HepG2 (cell line): Measurements from ENCODE around the gene TANGO2. TPM values are rescaled to one million over a fixed set of nuclear protein-coding genes. Genes with fewer than 3 reads are reported as not detected.

Experiments
- ATAC-seq: fragments of 200-7000 bp; cut with Tn5 transposase; 3 replicates; pipeline ENCODE4 v1.9.1; 2020; ENCODE audit warnings: mild to moderate bottlenecking, moderate library complexity
- BruUV-seq: library from RNA; stranded (reverse); fragments of 400-500 nt; replicated peaks from 2 replicates; lab custom pipeline; 2021; lab: Mats Ljungman, UMichigan
- CTCF ChIA-PET: fragments of 300-600 bp; formaldehyde crosslinking; extraction: SDS; loops from one replicate; lab custom pipeline; 2021; ENCODE audit warnings: low total read pairs, inconsistent platforms, low intra/inter-chr PET ratio; lab: Yijun Ruan, JAX
- POLR2A ChIA-PET: fragments of 350-600 bp; sonication (Branson Sonifier 250); formaldehyde crosslinking; loops from one replicate; lab custom pipeline; 2020; ENCODE audit warnings: antibody characterized with exemption, inconsistent platforms; lab: Yijun Ruan, JAX
- DNase-seq: peaks from one replicate; pipeline ENCODE4 v3.0.0-alpha.2; 2015; ENCODE audit warnings: low spot score
- FAIRE-seq: peaks from 3 replicates; lab custom pipeline; 2011; peaks lifted over from hg19 to GRCh38; lab: Jason Lieb, UNC
- H2AFZ ChIP-seq: one replicate; pipeline ENCODE4 v1.6.1; 2011; ENCODE audit warnings: low read length, inconsistent platforms
- H3K27ac ChIP-seq: fragments of 300-600 bp; 3 replicates; pipeline ENCODE4 v1.8.0; 2011; ENCODE audit warnings: mixed run types, mild to moderate bottlenecking, mixed read lengths, low read length, inconsistent platforms; ENCODE audit not compliant: insufficient read depth; ENCODE audit errors: extremely low read length
- H3K27me3 ChIP-seq, 2 experiments: fragments of 200-600 bp in 1 of 2; 2 replicates in 1 of 2; 3 replicates in 1 of 2; pipeline versions ENCODE4 v1.6.0 to v1.8.0; 2011; ENCODE audit warnings: low read length in 2 of 2, mild to moderate bottlenecking in 2 of 2, moderate library complexity in 2 of 2, inconsistent platforms in 1 of 2; ENCODE audit not compliant: insufficient read depth in 2 of 2, control insufficient read depth in 1 of 2
- H3K36me3 ChIP-seq, 2 experiments: fragments of 200-600 bp in 1 of 2; replicated peaks in 1 of 2; 2 replicates in 1 of 2; 3 replicates in 1 of 2; pipeline versions ENCODE4 v1.5.1 to v1.8.0; 2011; ENCODE audit warnings: low read length in 2 of 2, inconsistent platforms in 1 of 2; ENCODE audit not compliant: insufficient read depth in 2 of 2, control insufficient read depth in 1 of 2
- H3K4me1 ChIP-seq: 2 replicates; pipeline ENCODE4 v1.5.1; 2012; ENCODE audit warnings: low read length, inconsistent platforms; ENCODE audit not compliant: insufficient read depth
- H3K4me2 ChIP-seq: 2 replicates; pipeline ENCODE4 v1.6.0; 2011; ENCODE audit warnings: low read depth, low read length, inconsistent platforms
- H3K4me3 ChIP-seq, 3 experiments: fragments of 200-600 bp in 1 of 3; sonication (generic), shearing (Covaris generic) in 1 of 3; replicated peaks in 1 of 3; 2 replicates each; pipeline ENCODE4 v1.5.1; 2011 to 2016; ENCODE audit warnings: low read length in 3 of 3, inconsistent platforms in 2 of 3, low read depth in 2 of 3, mild to moderate bottlenecking in 2 of 3, control low read depth in 1 of 3, mixed read lengths in 1 of 3; ENCODE audit not compliant: insufficient read depth in 1 of 3
- H3K79me2 ChIP-seq: one replicate; pipeline ENCODE4 v1.6.1; 2011; ENCODE audit warnings: low read length, inconsistent platforms; ENCODE audit not compliant: insufficient read depth
- H3K9ac ChIP-seq: 2 replicates; pipeline ENCODE4 v1.6.0; 2011; ENCODE audit warnings: mild to moderate bottlenecking, low read depth, low read length, inconsistent platforms; ENCODE audit not compliant: insufficient read depth
- H3K9me3 ChIP-seq: 2 replicates; pipeline ENCODE4 v1.5.1; 2012; ENCODE audit warnings: mild to moderate bottlenecking, low read length
- H4K20me1 ChIP-seq: 2 replicates; pipeline ENCODE4 v1.6.0; 2011; ENCODE audit warnings: inconsistent platforms, mild to moderate bottlenecking, low read length, moderate library complexity; ENCODE audit not compliant: insufficient read depth
- AGO2 ChIP-seq: fragments of 200-400 bp; formaldehyde crosslinking; optimal IDR thresholded peaks from 2 replicates; pipeline ENCODE3; 2017; ENCODE audit warnings: mild to moderate bottlenecking, low read depth, low read length, moderate library complexity
- ATAD3A ChIP-seq: sonication (generic); formaldehyde crosslinking; IDR thresholded peaks from 2 replicates; pipeline ENCODE4 v1.4.0; 2020; ENCODE audit warnings: missing genetic modification reagents
- FOXP1 ChIP-seq, 2 experiments: fragments of 450-650 bp in 1 of 2; IDR thresholded peaks; 2 replicates each; pipeline ENCODE4 v1.6.1; 2017 to 2018; ENCODE audit warnings: antibody characterized with exemption in 1 of 2
- KLF9 ChIP-seq: IDR thresholded peaks from 2 replicates; pipeline ENCODE4 v1.6.1; 2016; ENCODE audit warnings: low read depth
- MED13 ChIP-seq: sonication (generic); formaldehyde crosslinking; IDR thresholded peaks from 2 replicates; pipeline ENCODE4 v1.5.0; 2020; ENCODE audit warnings: missing genetic modification reagents
- SATB2 ChIP-seq: sonication (generic); formaldehyde crosslinking; IDR thresholded peaks from 2 replicates; pipeline ENCODE4 v1.5.0; 2020; ENCODE audit warnings: missing genetic modification reagents
- SOX13 ChIP-seq, 3 experiments: fragments of 450-650 bp in 1 of 3; sonication (generic) in 1 of 3; formaldehyde crosslinking in 1 of 3; IDR thresholded peaks in 2 of 3; conservative IDR thresholded peaks in 1 of 3; 2 replicates each; pipeline versions ENCODE4 v1.5.0 to v1.6.1; 2016 to 2020; ENCODE audit warnings: antibody characterized with exemption in 1 of 3, mild to moderate bottlenecking in 1 of 3, missing compliant biosample characterization in 1 of 3, missing genetic modification reagents in 1 of 3, moderate library complexity in 1 of 3
- SP5 ChIP-seq: IDR thresholded peaks from 2 replicates; pipeline ENCODE4 v1.6.1; 2016; ENCODE audit warnings: low read depth, borderline replicate concordance
- ZBTB46 ChIP-seq: sonication (generic); formaldehyde crosslinking; IDR thresholded peaks from 2 replicates; pipeline ENCODE4 v1.4.0; 2020; ENCODE audit warnings: mild to moderate bottlenecking, missing genetic modification reagents, borderline replicate concordance
- ZNF263 ChIP-seq: sonication (generic); formaldehyde crosslinking; IDR thresholded peaks from 2 replicates; pipeline ENCODE4 v1.4.0; 2020; ENCODE audit warnings: missing genetic modification reagents
- ZNF275 ChIP-seq: sonication (generic); formaldehyde crosslinking; IDR thresholded peaks from 2 replicates; pipeline ENCODE4 v1.8.0; 2022; ENCODE audit warnings: missing genetic modification reagents, mild to moderate bottlenecking, inconsistent platforms, borderline replicate concordance
- ZNF326 ChIP-seq: sonication (generic); formaldehyde crosslinking; IDR thresholded peaks from 2 replicates; pipeline ENCODE4 v1.4.0; 2020; ENCODE audit warnings: missing genetic modification reagents, borderline replicate concordance
- ZNF574 ChIP-seq: sonication (generic); formaldehyde crosslinking; IDR thresholded peaks from 2 replicates; pipeline ENCODE4 v1.4.0; 2020; ENCODE audit warnings: missing genetic modification reagents
- ZNF616 ChIP-seq: sonication (generic); formaldehyde crosslinking; IDR thresholded peaks from 2 replicates; pipeline ENCODE4 v1.5.0; 2020; ENCODE audit warnings: low read depth, mild to moderate bottlenecking, missing genetic modification reagents
- ZNF766 ChIP-seq: sonication (generic); formaldehyde crosslinking; IDR thresholded peaks from 2 replicates; pipeline ENCODE4 v1.5.0; 2020; ENCODE audit warnings: missing genetic modification reagents, borderline replicate concordance
- WGBS: methylation state at CpG from one replicate; pipeline ENCODE4 v1.1.6; 2017; ENCODE audit warnings: low lambda C conversion rate; 5-methylcytosine and 5-hydroxymethylcytosine counted together
- in situ Hi-C: cut with HindIII; loops from 2 replicates; pipeline ENCODE4 v1.10.0; 2017; ENCODE audit warnings: low pct_unique_long_range_greater_than_20kb; ENCODE audit not compliant: extremely low pct_ligation_motif_present
- intact Hi-C: fragments of 100-400 bp; cut with micrococcal nuclease; formaldehyde crosslinking; loops from one replicate; pipeline ENCODE4 v1.10.0; 2022; ENCODE audit not compliant: unreplicated experiment
- polyA plus RNA-seq, 8 experiments: library from polyadenylated mRNA; depleted of rRNA in 3 of 8; stranded (reverse) in 7 of 8; unstranded in 1 of 8; fragments of >200 nt; fragmentation: Illumina TruSeq in 4 of 8; extraction: Trizol in 4 of 8; gene quantifications; 2 replicates each; pipeline versions ENCODE4 v1.2.1 to v1.2.3, GENCODE V29; 2011 to 2016; ENCODE audit warnings: low read depth in 4 of 8, missing spikeins in 1 of 8, mixed read lengths in 1 of 8; ENCODE audit not compliant: insufficient read depth in 1 of 8
- total RNA-seq, 5 experiments: library from RNA; depleted of rRNA; stranded (reverse); fragments of >200 nt; fragmentation: Illumina TruSeq; extraction: Trizol; gene quantifications; 2 replicates each; pipeline ENCODE4 v1.2.3, GENCODE V29; 2016; ENCODE audit warnings: low read depth in 1 of 5

TANGO2 gene
- total and polyA plus RNA-seq, 2 of the 13 experiments (the other 11 are each of a cell fraction or from before 2014, with no cell fraction given): 12.9 to 14.8 TPM

GRCh38 chr22:20015971-20016733, 4.8 kb upstream of the TANGO2 start:
- intact Hi-C loops (loop anchor here (10.0 kb wide), 1 partner anchor 59 kb away; no protein-coding TSS in a partner anchor), in situ Hi-C loops (no loop called here)
- BruUV-seq: no TSS peak
- Histone ChIP-seq H4K20me1 (no peaks in the 10 kb centered on the region), H3K4me1 (peaks cover 62% of the 10 kb centered on the region), H3K36me3 (no peaks in the 10 kb centered on the region), H3K4me3 (peak overlapping the region; percentile 67 to 81 (median 81)), H3K9me3 (no peaks in the 10 kb centered on the region), H2AFZ (no peak overlapping the region), H3K4me2 (peak overlapping the region; percentile 95), H3K79me2 (peaks cover 6% of the 10 kb centered on the region), H3K27me3 (peaks cover 0 to 5% of the 10 kb centered on the region in 2 experiments; a peak in 2 of 5 replicates), H3K27ac (peak overlapping the region; percentile 38), H3K9ac (peak overlapping the region; percentile 70)
- ChIA-PET CTCF (no interaction called here), POLR2A (interaction anchor here (0.8 to 1.3 kb wide), 2 partner anchors 46 to 53 kb away, joined by 4 to 6 read pairs; no protein-coding TSS in a partner anchor)
- ATAC-seq (peak; percentile 24), FAIRE-seq (no peak), DNase-seq (peak; percentile 27)
- 0% methylated on average over 21 of the region's 101 CpGs for WGBS
- no peak for TF ChIP-seq SP5 (CRISPR knock-in tag)
- no peak for TF ChIP-seq ZNF616 (CRISPR knock-in tag)
- no peak for TF ChIP-seq ZNF574 (CRISPR knock-in tag)
- no peak for TF ChIP-seq SOX13 (IDR thresholded peaks at IDR 0.05)
- no peak for TF ChIP-seq SOX13 (CRISPR knock-in tag; conservative IDR thresholded peaks at IDR 0.05 in 1 of 2, IDR thresholded peaks at IDR 0.05 in 1 of 2)
- no peak for TF ChIP-seq FOXP1 (IDR thresholded peaks at IDR 0.05)
- TF ChIP-seq FOXP1 (CRISPR knock-in tag; IDR thresholded peaks at IDR 0.05): no peak
- peak; percentile 29 for TF ChIP-seq AGO2
- no peak for TF ChIP-seq ATAD3A (CRISPR knock-in tag)
- no peak for TF ChIP-seq ZBTB46 (CRISPR knock-in tag)
- TF ChIP-seq ZNF326 (CRISPR knock-in tag): no peak
- peak; percentile 9; the same call in 1 of the 2 replicates for TF ChIP-seq ZNF275 (CRISPR knock-in tag)
- 0 out of 2 replicates have a peak, but pooled peaks have one; percentile 55 for TF ChIP-seq SATB2
- TF ChIP-seq ZNF766 (CRISPR knock-in tag): no peak
- TF ChIP-seq MED13 (CRISPR knock-in tag): peak; percentile 83
- TF ChIP-seq KLF9 (CRISPR knock-in tag): no peak
- peak; percentile 47 for TF ChIP-seq ZNF263 (CRISPR knock-in tag)
